Panc1 (cell line): ENCODE data around the gene MSH3. TPM values are rescaled to one million over a fixed set of nuclear protein-coding genes. Genes with fewer than 3 reads are reported as not detected.

Source experiments
- ATAC-seq: fragments of 200-7000 bp; cut with Tn5 transposase; 2 replicates; pipeline ENCODE4 v1.9.1; 2020; ENCODE audit warnings: mild to moderate bottlenecking, moderate library complexity
- BruUV-seq: library from RNA; stranded (reverse); fragments of 400-500 nt; replicated peaks from 2 replicates; lab custom pipeline; 2021; lab: Mats Ljungman, UMichigan
- CTCF ChIA-PET: fragments of 300-600 bp; sonication (Branson Sonifier 250); formaldehyde crosslinking; loops from one replicate; lab custom pipeline; 2022; ENCODE audit warnings: antibody characterized with exemption; lab: Charles Lee
- POLR2A ChIA-PET: fragments of 300-600 bp; sonication (Branson Sonifier 250); formaldehyde crosslinking; loops from one replicate; lab custom pipeline; 2022; ENCODE audit warnings: antibody characterized with exemption; lab: Charles Lee
- DNase-seq: peaks from one replicate; pipeline ENCODE4 v3.0.0-alpha.2; 2010; ENCODE audit warnings: low read depth, low spot score
- H3K27ac ChIP-seq: 2 replicates; pipeline ENCODE4 v1.5.1; 2011; ENCODE audit warnings: mild to moderate bottlenecking, low read length, inconsistent platforms
- H3K27me3 ChIP-seq: fragments of 200-500 bp; sonication (Bioruptor generic); 2 replicates; pipeline ENCODE4 v1.6.0; 2014; ENCODE audit warnings: low read length, inconsistent platforms; ENCODE audit not compliant: control insufficient read depth, insufficient read depth
- H3K36me3 ChIP-seq: fragments of 200-500 bp; sonication (Bioruptor generic); 2 replicates; pipeline ENCODE4 v1.5.1; 2014; ENCODE audit warnings: inconsistent platforms, mild to moderate bottlenecking, low read length, moderate library complexity; ENCODE audit not compliant: control insufficient read depth, insufficient read depth
- H3K4me1 ChIP-seq: 2 replicates; pipeline ENCODE4 v1.5.1; 2011; ENCODE audit warnings: inconsistent platforms, mild to moderate bottlenecking, low read length, moderate library complexity; ENCODE audit not compliant: control insufficient read depth, insufficient read depth
- H3K4me3 ChIP-seq, 2 experiments: 2 replicates each; pipeline ENCODE4 v1.5.1; 2011 to 2012; ENCODE audit warnings: low read depth in 2 of 2, low read length in 2 of 2, mild to moderate bottlenecking in 2 of 2, inconsistent platforms in 1 of 2, moderate library complexity in 1 of 2
- H3K9me3 ChIP-seq: fragments of 200-500 bp; sonication (Bioruptor generic); 2 replicates; pipeline ENCODE4 v1.5.1; 2014; ENCODE audit warnings: low read depth, mild to moderate bottlenecking, inconsistent platforms, low read length, moderate library complexity; ENCODE audit not compliant: control insufficient read depth, insufficient read depth
- CTCF ChIP-seq: fragments of 450-650 bp; IDR thresholded peaks from 2 replicates; pipeline ENCODE4 v1.5.1; 2017; ENCODE audit warnings: mild to moderate bottlenecking
- POLR2AphosphoS5 ChIP-seq: IDR thresholded peaks from 2 replicates; pipeline ENCODE4 v1.6.1; 2012; ENCODE audit warnings: mild to moderate bottlenecking, low read depth, low read length, moderate library complexity
- REST ChIP-seq, 2 experiments: IDR thresholded peaks; 2 replicates each; pipeline ENCODE4 v1.6.1; 2011 to 2012; ENCODE audit warnings: low read depth in 2 of 2, control low read depth in 1 of 2, low read length in 1 of 2, mild to moderate bottlenecking in 1 of 2, moderate library complexity in 1 of 2; ENCODE audit not compliant: insufficient read depth in 1 of 2
- SIN3A ChIP-seq: IDR thresholded peaks from 2 replicates; pipeline ENCODE4 v1.6.1; 2012; ENCODE audit warnings: low read depth, mild to moderate bottlenecking, low read length, moderate library complexity, borderline replicate concordance; ENCODE audit not compliant: insufficient read depth
- TCF7L2 ChIP-seq: IDR thresholded peaks from 2 replicates; pipeline ENCODE4 v1.6.1; 2011; ENCODE audit warnings: mild to moderate bottlenecking, low read depth, low read length, inconsistent platforms
- in situ Hi-C: cut with HindIII; loops from 2 replicates; pipeline ENCODE4 v1.10.0; 2016; ENCODE audit warnings: low sequenced_read_pairs, low pct_unique_long_range_greater_than_20kb
- intact Hi-C: fragments of 100-400 bp; cut with micrococcal nuclease; formaldehyde crosslinking; loops from one replicate; pipeline ENCODE4 v1.10.0; 2022; ENCODE audit not compliant: unreplicated experiment
- total RNA-seq: library from RNA; stranded (reverse); gene quantifications from one replicate; pipeline ENCODE4 v1.2.1, GENCODE V29; 2021; ENCODE audit not compliant: unreplicated experiment

Gene MSH3
- total RNA-seq, 1 experiment from 2014 or later: 18.9 TPM

- no peak overlapping the region for H3K4me3 ChIP-seq
- CTCF ChIA-PET: interaction anchor here (0.6 kb wide), 1 partner anchor 506 kb away, joined by 6 read pairs; no protein-coding TSS in a partner anchor
- H3K4me1 ChIP-seq: no peaks in the 10 kb centered on the region
- ATAC-seq: no peak
- H3K36me3 ChIP-seq: no peaks in the 10 kb centered on the region
- intact Hi-C loops (loop anchor here (10.0 kb wide), 2 partner anchors 476 to 506 kb away; no protein-coding TSS in a partner anchor), in situ Hi-C loops (no loop called here)
- TF ChIP-seq TCF7L2 (no peak), REST (IDR thresholded peaks at IDR 0.05; ENCODE audit: insufficient read depth in 1 of 2, low read depth in 2 of 2, low read length in 1 of 2) (no peak), CTCF (no peak), SIN3A (no peak), POLR2AphosphoS5 (no peak)
- H3K27ac ChIP-seq: no peak overlapping the region
- POLR2A ChIA-PET: interaction anchor here (0.7 kb wide), 2 partner anchors 419 to 464 kb away, joined by 3 read pairs; no protein-coding TSS in a partner anchor
- H3K27me3 ChIP-seq: no peaks in the 10 kb centered on the region
- no peaks in the 10 kb centered on the region for H3K9me3 ChIP-seq
- no TSS peak for BruUV-seq
- DNase-seq: no peak
Observed at GRCh38 chr5:80688648-80689420, 34.4 kb downstream of the MSH3 start.

- ChIA-PET CTCF (interaction anchor here (0.6 kb wide), 1 partner anchor 505 kb away, joined by 6 read pairs; no protein-coding TSS in a partner anchor), POLR2A (no interaction called here)
- intact Hi-C loops (loop anchor here (10.0 kb wide), 2 partner anchors 475 to 505 kb away; no protein-coding TSS in a partner anchor), in situ Hi-C loops (no loop called here)
- Histone ChIP-seq H3K4me3 (no peak overlapping the region), H3K36me3 (no peaks in the 10 kb centered on the region), H3K4me1 (no peaks in the 10 kb centered on the region), H3K27ac (no peak overlapping the region), H3K27me3 (no peaks in the 10 kb centered on the region), H3K9me3 (no peaks in the 10 kb centered on the region)
- no peak for TF ChIP-seq CTCF
- TF ChIP-seq POLR2AphosphoS5: no peak
- no peak for TF ChIP-seq TCF7L2
- no peak for TF ChIP-seq REST (IDR thresholded peaks at IDR 0.05; ENCODE audit: insufficient read depth in 1 of 2, low read depth in 2 of 2, low read length in 1 of 2)
- no peak for TF ChIP-seq SIN3A
- DNase-seq: no peak
- ATAC-seq: no peak
- BruUV-seq: no TSS peak
Observed at GRCh38 chr5:80689627-80690026, 35.2 kb downstream of the MSH3 start.
